ENCODE data around the gene ETNK2.
A peak's percentile ranks its signal among the peaks of the same experiment; 100 is the strongest.

ETNK2 gene

DNA sequence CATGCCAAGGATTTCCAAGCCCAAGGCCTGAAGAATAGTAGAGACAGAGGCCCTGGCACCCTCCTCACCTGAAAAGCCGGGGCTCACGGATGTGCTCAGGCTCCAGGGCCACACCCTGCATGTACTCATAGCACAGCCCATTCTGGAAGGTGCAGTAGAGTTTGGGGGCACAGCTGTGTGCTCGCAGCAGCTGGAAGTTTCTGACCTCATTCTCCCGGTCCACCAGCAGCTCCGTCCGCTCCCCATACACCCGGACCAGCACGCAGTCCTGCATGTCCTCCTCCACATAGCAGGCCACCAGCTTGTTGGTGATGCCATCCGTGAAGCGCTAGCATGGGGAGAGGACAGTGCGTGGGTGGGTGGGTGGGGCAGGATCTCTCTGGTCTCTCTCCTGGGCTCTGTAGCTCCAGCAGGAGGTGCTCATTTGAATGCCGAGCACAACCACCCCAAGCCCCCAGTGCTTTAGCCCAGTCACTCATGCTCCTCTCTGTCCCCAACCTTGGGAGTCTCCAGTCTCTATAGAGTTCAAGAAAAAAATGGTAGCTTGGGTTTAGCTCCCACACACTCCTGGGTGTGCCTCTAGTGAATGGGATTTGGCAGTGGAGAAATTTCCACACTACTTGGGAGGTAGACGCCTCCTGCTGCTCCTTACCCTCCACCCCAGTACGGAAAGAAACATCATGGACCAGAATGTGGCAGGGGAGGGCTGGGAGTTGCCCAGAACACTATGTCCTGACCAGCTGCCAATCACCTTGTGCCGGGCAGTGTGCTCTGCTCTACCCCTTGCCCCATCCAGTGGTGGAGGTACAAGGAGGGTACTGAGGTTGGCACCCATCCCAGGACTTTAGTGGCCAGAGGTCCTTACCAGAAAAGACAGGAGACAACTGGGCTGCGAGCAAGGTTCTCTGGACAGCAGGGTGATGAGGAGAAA lies 1.9 kb downstream of the ETNK2 start:
- intact Hi-C loops (cut with DNase I) = no loop called here
- peak in 1 of 10 donors; percentile 40 for DNase-seq

DNA sequence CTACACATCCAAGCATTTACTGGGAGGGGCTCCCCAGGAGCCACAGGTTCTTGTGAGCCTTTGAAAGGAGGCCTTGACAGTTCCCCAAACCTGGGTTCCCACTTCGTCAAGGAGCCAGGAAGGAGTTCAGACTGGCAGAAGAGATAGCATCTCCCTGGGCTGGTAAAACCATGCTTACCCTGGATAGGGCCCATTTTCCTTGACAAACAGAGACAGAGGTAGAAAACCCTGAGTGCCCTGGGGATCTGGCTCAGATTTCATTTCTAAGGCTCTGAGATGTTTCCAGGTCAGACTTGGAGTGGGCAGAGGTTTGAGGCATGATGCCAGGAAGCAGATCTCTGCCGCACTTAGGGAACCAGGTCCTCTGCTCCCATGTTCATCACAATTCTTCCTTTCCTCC lies 2.7 kb downstream of the ETNK2 start:
- no peak for DNase-seq
- intact Hi-C loops (cut with DNase I) = no loop called here

DNA sequence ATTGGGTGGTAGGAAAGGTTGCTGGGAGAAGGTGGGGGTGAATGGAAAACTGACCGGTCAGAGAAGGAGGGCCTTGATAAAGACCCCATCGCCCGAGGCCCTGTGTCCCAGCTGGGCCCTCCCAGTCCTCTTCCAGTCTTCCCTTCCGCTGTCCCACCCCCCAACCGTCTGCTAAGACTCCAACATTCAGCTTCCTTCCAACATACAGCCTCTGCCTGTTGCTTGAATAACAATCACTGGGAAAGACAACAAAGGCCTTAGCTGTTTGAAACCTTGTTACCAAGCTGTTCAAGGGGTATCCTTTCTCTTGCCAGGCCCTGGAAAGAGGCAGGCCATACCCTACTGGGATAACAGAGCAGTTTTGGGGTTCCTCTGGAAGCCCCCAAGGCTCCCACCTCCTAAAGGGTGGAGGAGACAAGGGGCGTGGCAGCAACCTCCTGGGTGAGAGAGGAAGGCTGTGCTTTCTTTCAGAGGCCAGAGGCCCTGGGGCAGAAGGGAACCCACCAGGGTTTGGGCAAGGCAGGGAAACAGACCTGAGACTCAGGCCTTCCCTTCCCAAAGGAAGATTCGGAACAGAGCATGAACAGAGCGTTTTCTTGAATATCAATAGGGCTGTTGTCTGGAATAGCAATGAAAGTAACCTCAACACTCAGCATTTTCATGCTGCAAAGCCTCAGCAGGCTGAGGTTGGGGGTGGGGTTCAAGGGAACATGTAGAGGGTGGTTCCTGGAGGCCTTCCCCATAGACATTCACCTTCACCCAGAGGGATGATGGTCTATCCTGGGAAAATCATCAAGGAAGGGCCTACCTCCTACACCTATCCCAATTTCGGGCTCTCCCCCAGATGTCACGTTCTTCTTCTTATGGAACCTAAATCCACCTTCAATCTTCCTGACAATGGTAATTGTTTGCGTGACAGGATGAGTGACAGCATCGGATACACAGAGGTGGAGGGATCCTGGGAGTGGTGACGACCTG lies 4.1 kb downstream of the ETNK2 start:
- peak in 1 of 10 donors; percentile 33 for DNase-seq
- intact Hi-C loops (cut with DNase I) = no loop called here

DNA sequence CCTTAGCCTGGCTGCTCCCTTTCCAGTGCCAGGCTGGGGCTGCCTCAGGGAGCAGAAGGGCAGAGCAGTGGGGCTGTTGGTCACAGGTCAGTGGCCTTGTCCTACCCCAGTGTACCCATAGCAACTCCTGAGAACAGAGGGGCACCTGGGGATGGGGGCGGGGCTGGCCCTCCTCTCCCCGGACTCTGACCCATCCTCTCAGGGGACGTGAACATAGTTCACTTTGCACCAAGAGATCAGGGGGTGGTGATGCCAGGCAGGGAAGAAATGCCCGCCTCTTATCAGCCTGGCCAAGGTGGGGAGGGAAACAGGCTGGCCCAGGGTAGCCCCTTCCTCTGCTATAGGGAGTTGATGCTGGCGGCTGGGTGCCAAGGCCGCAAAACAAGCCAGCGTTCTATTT lies 4.9 kb downstream of the ETNK2 start:
- DNase-seq = peak in 2 of 10 donors; percentile 62 to 72
- intact Hi-C loops (cut with DNase I) = no loop called here

DNA sequence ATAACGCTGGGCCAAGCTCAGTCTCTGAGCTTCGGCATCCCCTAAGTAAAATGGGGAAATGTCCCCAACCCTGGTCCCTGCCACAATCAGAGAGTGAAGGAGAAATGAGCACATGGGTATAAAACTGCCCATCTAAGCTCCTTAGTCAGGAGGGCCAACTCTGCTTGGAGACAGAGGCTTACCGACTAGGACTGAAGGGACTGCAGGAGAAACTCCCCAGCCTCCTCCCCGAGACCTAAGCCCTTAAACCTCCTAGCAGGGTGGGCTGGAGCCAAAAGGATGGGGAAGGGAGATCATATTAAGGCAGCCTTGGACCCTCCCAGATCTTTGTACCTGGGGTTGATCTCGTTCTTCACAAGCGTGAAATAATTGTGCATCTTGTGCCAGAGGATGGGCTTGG lies 5.5 kb downstream of the ETNK2 start:
- intact Hi-C loops (cut with DNase I) = no loop called here
- DNase-seq = peak in 2 of 10 donors; percentile 10 to 49

DNA sequence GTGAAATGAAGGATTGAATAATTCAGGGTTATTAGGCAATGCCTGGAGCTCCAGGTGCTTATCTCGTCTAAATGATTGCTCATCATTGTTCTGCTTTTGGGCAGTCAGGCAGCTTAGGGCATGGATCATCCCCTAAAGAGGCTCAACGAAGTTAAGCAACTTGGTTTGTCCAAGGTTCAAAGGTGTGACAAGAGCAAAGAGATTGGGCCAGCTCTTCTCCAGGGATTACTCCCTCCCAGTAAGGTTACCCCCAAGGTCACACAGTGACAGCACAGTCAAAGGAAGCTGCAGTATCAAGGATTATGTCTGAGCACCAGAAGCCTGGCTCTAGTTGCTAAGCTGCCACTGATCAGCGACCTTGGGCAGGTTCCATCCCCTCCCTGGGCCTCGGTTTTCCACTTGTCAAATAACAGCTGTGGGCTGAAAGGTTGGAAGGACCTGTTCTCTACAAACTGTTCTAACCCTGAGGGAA lies 6.8 kb downstream of the ETNK2 start:
- peak in 2 of 10 donors; percentile 1 to 34 for DNase-seq

DNA sequence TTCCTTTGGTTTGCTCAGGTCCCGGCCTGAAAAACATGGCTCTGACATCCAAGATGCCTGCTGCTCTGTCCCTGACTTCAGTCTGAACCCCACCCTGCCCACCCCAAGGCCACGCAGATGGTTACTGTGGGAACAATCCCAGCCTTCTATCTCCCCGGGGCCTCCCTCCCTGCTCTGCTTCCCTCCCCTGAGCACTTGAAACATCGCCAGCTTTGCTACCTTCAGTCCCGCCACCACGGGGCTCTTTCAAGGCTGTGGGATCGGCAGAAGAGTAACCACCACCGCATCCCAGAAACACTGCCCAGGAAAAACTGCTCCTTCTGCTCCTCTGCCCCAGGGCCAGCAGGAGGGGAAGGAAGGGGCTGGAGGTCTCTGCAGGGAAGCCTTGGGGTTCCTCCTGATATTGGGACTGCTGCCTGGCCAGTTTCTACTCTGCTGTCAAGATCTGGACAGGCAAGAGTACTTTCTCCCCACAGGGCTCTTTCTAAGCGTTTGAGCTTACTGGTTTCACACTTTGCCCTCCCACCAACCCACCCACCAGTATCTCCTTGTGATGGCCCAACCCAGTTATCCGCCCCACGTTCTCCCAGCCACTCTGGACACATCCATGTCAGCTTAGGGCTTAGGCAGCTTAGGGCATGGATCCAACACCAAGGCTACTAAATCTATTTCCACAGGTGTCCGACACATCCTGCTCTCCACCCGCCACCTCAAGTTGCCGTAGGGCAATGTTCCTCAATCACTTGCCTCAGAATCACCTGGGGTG lies 8.4 kb downstream of the ETNK2 start:
- intact Hi-C loops (cut with DNase I) = no loop called here
- DNase-seq = no peak

More for the DNA sequence above, 6.8 kb downstream of the ETNK2 start:
- intact Hi-C loops (cut with DNase I) = no loop called here

DNA sequence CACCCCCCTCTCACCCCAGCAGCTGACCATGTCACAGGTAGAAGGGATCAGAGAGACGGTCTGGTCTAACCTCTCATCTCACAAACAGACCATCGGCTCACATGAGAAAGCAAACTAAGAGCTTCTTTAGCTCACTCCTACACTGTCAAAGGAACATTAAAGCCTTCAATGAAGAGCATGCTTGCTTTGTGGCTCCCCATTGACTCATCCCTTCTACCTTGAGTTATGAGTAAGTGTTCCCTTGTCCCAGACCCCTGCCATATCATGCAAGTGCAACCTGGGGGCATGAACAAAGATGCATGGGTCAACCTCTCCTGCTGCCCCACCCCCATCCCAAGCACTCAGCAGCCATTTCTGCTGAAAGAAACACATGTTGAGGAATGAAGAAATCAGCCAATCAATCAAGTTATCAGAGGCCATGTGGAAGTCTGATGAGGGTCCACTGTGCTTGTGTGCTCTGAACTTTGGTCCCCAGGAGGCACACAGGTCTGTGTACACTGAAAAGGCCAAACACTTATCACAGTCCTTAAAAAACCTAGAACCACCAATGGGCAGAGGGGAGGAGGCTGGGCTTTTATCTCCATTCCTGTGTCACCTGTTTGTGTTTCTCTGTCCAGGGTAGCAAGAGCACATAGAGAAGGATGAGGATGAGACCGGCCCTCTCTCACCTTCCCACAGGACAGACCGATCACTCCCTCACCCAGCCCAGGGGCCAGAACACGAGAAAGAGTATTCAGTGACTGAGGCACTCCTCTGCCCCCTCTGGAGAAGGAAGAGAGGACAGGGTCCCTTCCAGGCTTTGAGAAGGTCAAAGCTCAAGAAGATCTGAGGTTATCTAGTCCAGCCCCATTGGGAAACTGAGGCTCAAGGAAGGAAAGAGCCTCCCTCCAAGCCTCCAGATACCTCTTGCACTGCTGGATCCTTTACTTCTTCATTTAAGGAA lies 9.5 kb downstream of the ETNK2 start:
- no peak for DNase-seq
- intact Hi-C loops (cut with DNase I) = no loop called here

DNA sequence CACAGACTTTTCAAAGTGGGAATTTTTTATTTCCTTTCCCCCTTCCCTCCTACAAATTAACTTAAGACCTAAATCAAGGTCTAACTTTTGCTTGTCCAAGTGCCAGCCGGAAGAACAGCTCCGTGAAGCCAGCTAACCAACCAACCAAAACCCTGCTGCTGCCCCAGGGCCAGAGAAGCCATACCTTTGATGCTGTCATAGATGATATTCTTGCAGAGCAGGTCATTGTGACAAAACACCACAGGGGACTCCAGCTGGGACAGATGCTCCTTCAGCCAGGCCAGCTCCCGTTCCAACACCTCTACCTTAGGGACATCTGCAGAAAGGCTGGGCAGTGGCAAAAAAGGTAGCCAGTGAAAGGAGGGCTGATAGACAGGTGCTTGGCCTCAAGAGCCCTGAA lies 10.7 kb downstream of the ETNK2 start:
- intact Hi-C loops (cut with DNase I) = no loop called here

DNA sequence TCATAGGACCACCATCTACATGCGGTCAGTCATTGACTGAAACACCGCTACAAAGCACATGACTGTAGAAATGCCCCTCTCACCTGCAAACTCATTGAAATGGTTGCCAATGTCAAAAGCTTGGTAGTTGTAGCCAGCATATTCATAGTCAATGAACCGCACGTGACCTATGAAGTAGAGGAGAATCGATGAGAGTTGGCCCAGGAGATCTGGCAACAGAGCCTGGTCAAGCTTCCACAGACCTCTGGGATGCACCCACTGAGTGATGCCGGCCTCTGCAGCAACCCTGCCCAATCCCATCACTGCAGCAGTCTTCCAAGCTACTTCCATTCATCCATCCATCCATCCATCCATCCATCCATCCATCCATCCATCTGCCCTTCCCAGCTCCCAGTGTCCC lies 11.9 kb downstream of the ETNK2 start:
- intact Hi-C loops (cut with DNase I) = no loop called here
- DNase-seq = no peak

More for the DNA sequence above, 10.7 kb downstream of the ETNK2 start:
- no peak for DNase-seq

DNA sequence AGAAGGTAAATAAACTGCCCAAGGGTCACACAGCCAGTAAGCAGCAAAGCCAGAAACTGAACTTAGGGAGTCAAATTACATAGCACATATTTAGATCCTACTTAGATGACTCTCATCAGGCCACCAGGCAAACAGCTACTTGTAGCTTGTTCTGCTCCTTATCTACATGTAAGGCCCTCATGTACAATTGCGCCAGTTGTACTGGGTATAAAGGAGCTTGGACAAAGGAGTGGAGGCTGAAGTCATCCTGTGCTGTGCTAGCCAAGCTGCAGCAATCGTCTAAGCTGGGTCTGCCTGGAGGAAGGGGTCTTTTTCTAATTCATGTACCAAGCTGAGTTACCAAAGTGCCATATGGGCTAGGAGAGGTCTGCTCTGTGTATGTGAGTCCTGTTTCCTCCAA lies 12.8 kb downstream of the ETNK2 start:
- no peak for DNase-seq
- intact Hi-C loops (cut with DNase I) = no loop called here

DNA sequence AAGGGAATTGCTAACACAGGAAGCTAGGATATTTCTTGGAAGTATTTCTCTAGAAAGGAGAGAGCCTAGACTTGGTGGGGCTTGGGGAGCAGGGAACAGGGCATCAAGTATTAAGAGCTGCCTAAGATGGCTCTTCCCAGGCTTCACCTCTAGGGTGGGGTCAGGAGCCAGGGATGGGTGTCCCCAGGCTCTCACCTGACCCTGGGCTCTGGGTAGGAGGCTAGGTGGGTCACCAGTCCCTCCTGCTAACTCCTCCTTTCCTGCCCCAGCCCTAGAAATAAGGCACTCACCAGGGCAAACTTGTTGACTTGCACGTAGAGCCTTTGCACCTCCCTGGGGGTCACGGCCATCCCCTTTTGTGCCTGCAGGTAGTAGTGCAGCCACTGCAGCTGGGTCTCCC lies 15.0 kb downstream of the ETNK2 start:
- intact Hi-C loops (cut with DNase I) = no loop called here

DNA sequence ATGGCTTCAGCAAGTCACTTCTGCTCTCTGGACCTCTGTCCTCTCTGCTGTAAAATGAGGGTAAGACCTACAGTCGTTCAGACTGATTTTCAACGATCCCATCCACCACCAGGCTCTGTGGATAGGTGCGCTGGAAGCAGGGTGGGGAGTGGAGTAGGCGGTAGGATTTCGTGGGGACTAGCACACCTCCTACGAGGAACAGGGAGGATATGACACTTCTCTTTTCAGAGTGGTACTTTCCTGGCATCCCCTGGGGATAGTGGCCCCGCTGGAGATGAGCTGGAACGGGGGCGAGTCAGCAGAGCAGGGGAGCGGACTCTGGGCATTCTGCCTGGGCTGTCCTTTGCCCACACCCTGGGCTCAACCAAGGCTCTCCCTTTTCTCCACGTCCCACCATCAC lies 17.7 kb downstream of the ETNK2 start:
- intact Hi-C loops (cut with DNase I) = no loop called here
- DNase-seq = peak in 2 of 10 donors; percentile 77 to 85

More for the DNA sequence above, 15.0 kb downstream of the ETNK2 start:
- no peak for DNase-seq

DNA sequence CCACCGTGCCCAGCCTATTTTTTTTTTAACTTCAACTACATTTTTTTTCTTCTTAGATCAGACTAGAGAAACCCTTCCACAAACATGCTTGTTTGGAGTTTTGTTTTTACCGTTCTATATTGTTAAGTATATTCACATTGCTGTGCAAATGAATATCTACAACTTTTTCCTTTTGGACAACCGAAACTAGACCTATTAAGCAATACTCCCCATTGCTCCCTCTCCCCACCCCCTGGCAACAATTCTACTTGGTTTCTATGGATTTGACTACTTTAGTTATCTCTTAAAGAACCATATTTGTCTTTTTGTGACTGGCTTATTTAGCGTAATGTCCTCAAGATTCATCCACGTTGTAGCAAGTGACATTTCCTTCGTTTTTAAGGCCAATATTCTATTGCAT lies 19.1 kb downstream of the ETNK2 start:
- intact Hi-C loops (cut with DNase I) = no loop called here
- no peak for DNase-seq

DNA sequence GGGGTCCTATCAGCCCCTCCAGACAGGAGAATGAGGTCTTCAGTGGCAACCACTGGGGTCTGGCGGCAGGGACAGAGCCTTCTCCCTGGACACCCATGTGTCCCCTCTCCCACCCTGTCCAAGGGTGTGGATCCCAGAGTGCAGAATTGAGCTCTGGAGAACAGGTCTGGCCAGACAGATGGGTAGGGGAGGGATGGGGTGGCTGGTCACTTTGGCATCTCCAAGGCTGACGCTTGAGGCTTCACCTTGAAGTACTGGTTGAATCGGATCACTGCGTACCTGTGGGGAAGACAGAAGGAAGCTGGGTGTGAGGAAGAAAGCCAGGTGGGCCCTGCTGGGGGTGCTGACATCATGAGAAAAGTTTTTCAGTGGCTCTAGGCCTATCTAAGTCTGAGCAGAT lies 19.9 kb downstream of the ETNK2 start:
- DNase-seq = peak in 1 of 10 donors; percentile 16
- intact Hi-C loops (cut with DNase I) = no loop called here

DNA sequence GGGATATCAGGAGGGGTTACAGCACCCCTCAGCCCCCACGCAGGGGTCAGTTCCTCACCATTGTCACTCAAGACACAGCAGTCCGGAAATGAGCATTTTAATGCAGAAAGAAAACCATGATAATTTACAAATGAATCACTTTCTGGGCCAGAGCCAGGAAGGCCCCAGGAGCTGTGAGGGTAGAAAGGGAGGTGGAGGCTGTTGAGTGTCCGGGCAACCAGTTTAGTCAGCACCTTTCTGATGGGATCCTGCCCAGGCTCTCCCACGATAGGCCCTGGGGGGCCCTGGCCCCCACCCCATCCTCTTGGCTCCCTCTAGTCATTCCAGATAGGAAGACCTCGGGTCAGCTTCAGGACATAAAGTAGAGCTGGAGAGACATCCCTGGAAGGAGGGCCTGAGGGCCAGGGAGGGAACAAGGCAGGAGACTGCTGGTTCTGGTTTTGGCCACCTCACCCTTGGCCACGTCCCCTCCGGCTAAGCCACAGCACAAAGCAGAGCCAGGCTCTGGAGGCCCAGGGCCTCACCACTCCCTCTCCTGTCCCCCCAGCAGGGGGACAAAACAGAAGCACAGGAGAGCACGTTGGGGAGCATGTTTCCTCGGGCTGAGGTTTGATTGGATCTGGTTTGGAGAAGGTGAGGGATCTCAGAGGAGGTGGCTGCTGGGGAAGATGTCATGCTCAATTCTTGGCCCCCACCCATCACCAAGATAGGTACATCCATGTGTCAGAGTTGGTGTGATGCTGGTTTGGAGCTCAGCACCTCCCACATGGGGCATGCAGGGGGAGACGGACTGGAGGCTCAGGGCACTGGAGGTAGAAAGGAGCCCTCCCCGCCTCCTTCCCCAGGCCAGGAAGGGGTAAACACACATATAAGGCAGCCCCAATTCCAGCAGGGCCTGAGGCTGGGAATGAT lies 20.6 kb downstream of the ETNK2 start:
- intact Hi-C loops (cut with DNase I) = no loop called here
- peak in 1 of 10 donors; percentile 42 for DNase-seq

DNA sequence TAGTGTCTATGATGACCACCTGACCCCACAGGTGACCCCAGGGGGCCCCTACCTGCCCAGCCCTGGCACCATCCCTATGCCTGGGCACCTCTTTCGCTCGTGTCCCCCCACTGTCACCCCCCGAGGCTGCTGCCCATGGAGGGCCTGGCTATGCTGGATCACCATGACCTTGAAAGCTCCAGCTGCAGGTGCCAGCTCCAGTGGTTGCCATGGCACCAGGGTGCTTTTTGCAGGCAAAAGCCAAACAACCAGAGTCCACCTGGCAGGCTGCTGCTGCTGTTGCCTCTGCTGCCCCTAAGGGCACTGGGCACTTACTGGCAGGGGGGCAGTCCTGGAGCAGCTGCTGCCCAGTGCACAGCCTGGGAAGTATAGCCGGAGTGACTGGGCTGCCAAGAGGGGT lies 21.7 kb downstream of the ETNK2 start:
- DNase-seq = peak in 2 of 10 donors; percentile 71 to 78
- intact Hi-C loops (cut with DNase I) = no loop called here

Measured in posterior cingulate gyrus (tissue), 11 donors.